Neural cell (in vitro differentiated cells): ENCODE data around the gene ESRP2.

Experiments
- EP300 ChIP-seq: fragments of 450-650 bp; conservative IDR thresholded peaks from 2 replicates; pipeline ENCODE4 v1.6.1; 2014; ENCODE audit warnings: antibody characterized with exemption, mild to moderate bottlenecking, moderate library complexity; ENCODE audit not compliant: poor library complexity, severe bottlenecking
- EZH2 ChIP-seq: fragments of 200-600, 300-800 bp; shearing (Covaris generic), sonication (generic); IDR thresholded peaks from 2 replicates; pipeline ENCODE4 v1.6.1; 2014; ENCODE audit warnings: antibody characterized with exemption, low read length, borderline replicate concordance, mild to moderate bottlenecking; ENCODE audit not compliant: insufficient read depth, poor library complexity, severe bottlenecking
- POLR2AphosphoS5 ChIP-seq: IDR thresholded peaks from 2 replicates; pipeline ENCODE4 v1.6.1; 2012
- RAD21 ChIP-seq: fragments of 450-650 bp; conservative IDR thresholded peaks from 2 replicates; pipeline ENCODE4 v1.6.1; 2014; ENCODE audit warnings: antibody characterized with exemption, mild to moderate bottlenecking, moderate library complexity
- SMC3 ChIP-seq: fragments of 450-650 bp; conservative IDR thresholded peaks from 2 replicates; pipeline ENCODE4 v1.6.1; 2014; ENCODE audit warnings: antibody characterized with exemption, mild to moderate bottlenecking, moderate library complexity; ENCODE audit not compliant: poor library complexity
- TAF1 ChIP-seq: IDR thresholded peaks from 2 replicates; pipeline ENCODE4 v1.6.1; 2012; ENCODE audit warnings: low read depth
- TF ChIP-seq, protein P1 (sequence below): fragments of 450-650 bp; IDR thresholded peaks from 2 replicates; pipeline ENCODE4 v1.5.1; 2014; ENCODE audit warnings: antibody characterized with exemption, mild to moderate bottlenecking, moderate library complexity; ENCODE audit not compliant: poor library complexity, severe bottlenecking
- TF ChIP-seq, protein P2 (sequence below): IDR thresholded peaks from 2 replicates; pipeline ENCODE4 v1.6.1; 2012; ENCODE audit warnings: borderline replicate concordance

DNA sequence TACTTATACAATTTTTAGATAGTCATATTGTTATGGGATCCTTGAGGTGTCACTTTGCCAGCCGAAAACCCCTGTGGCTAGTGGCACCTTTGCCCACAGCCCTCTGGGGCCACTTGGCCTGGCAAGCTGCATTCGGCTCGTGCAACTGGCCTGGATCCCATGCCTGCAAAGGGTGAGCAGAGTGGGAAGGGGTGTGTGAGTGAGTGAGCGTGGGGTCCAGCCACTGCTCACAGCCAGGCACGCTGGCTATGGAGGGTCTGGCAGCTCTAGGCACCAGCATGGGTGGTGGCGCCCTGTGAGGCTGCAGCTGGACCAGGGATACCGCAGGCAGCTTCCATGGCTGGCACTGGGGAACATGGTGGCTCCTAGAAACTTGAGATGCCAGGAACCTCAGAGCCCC is 49.0 kb downstream of the ESRP2 start:
- TF ChIP-seq, protein P1, sequence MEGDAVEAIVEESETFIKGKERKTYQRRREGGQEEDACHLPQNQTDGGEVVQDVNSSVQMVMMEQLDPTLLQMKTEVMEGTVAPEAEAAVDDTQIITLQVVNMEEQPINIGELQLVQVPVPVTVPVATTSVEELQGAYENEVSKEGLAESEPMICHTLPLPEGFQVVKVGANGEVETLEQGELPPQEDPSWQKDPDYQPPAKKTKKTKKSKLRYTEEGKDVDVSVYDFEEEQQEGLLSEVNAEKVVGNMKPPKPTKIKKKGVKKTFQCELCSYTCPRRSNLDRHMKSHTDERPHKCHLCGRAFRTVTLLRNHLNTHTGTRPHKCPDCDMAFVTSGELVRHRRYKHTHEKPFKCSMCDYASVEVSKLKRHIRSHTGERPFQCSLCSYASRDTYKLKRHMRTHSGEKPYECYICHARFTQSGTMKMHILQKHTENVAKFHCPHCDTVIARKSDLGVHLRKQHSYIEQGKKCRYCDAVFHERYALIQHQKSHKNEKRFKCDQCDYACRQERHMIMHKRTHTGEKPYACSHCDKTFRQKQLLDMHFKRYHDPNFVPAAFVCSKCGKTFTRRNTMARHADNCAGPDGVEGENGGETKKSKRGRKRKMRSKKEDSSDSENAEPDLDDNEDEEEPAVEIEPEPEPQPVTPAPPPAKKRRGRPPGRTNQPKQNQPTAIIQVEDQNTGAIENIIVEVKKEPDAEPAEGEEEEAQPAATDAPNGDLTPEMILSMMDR: no peak
- no peak for TF ChIP-seq POLR2AphosphoS5
- no peak for TF ChIP-seq EP300
- TF ChIP-seq RAD21: no peak
- TF ChIP-seq SMC3: no peak
- TF ChIP-seq EZH2: no peak
- TF ChIP-seq, protein P2, sequence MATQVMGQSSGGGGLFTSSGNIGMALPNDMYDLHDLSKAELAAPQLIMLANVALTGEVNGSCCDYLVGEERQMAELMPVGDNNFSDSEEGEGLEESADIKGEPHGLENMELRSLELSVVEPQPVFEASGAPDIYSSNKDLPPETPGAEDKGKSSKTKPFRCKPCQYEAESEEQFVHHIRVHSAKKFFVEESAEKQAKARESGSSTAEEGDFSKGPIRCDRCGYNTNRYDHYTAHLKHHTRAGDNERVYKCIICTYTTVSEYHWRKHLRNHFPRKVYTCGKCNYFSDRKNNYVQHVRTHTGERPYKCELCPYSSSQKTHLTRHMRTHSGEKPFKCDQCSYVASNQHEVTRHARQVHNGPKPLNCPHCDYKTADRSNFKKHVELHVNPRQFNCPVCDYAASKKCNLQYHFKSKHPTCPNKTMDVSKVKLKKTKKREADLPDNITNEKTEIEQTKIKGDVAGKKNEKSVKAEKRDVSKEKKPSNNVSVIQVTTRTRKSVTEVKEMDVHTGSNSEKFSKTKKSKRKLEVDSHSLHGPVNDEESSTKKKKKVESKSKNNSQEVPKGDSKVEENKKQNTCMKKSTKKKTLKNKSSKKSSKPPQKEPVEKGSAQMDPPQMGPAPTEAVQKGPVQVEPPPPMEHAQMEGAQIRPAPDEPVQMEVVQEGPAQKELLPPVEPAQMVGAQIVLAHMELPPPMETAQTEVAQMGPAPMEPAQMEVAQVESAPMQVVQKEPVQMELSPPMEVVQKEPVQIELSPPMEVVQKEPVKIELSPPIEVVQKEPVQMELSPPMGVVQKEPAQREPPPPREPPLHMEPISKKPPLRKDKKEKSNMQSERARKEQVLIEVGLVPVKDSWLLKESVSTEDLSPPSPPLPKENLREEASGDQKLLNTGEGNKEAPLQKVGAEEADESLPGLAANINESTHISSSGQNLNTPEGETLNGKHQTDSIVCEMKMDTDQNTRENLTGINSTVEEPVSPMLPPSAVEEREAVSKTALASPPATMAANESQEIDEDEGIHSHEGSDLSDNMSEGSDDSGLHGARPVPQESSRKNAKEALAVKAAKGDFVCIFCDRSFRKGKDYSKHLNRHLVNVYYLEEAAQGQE: no peak
- no peak for TF ChIP-seq TAF1
